CD4-positive, alpha-beta T cell (primary cell): ENCODE results near the gene PKP1. TPM values are rescaled to one million over a fixed set of nuclear protein-coding genes. Genes with fewer than 3 reads are reported as not detected.

Experiments used
- ATAC-seq: fragments of 200-7000 bp; cut with Tn5 transposase; one replicate; pipeline ENCODE4 v1.10.0; 2022; ENCODE audit warnings: mild to moderate bottlenecking; ENCODE audit not compliant: poor library complexity
- CTCF ChIA-PET: fragments of 350-600 bp; sonication (Branson Sonifier 250); formaldehyde crosslinking; loops from one replicate; lab custom pipeline; 2021; ENCODE audit warnings: antibody characterized with exemption, inconsistent platforms; lab: Charles Lee
- POLR2A ChIA-PET: fragments of 350-600 bp; sonication (Branson Sonifier 250); formaldehyde crosslinking; loops from one replicate; lab custom pipeline; 2021; ENCODE audit warnings: antibody characterized with exemption, inconsistent platforms; lab: Charles Lee
- DNase-seq, 14 experiments: peaks; one replicate each; pipeline ENCODE4 v3.0.0-alpha.2; 2013 to 2020; ENCODE audit warnings: mixed read lengths in 2 of 14
- H3K27ac ChIP-seq, 2 donors: one replicate each; pipeline versions ENCODE4 v1.5.1 to v1.7.0; 2013; ENCODE audit warnings: low read length in 2 of 2, low read depth in 1 of 2, mild to moderate bottlenecking in 1 of 2
- H3K27me3 ChIP-seq, 2 experiments: 1 replicate in 1 of 2; 2 replicates in 1 of 2; pipeline versions ENCODE4 v1.6.1 to v1.7.0; 2013; ENCODE audit warnings: low read length in 2 of 2, control low read depth in 1 of 2, mild to moderate bottlenecking in 1 of 2, moderate library complexity in 1 of 2; ENCODE audit not compliant: insufficient read depth in 2 of 2, control insufficient read depth in 1 of 2
- H3K36me3 ChIP-seq: one replicate; pipeline ENCODE4 v1.6.1; 2013; ENCODE audit warnings: low read length, control low read depth; ENCODE audit not compliant: insufficient read depth
- H3K4me1 ChIP-seq: one replicate; pipeline ENCODE4 v1.6.1; 2013; ENCODE audit warnings: low read length, control low read depth; ENCODE audit not compliant: insufficient read depth
- H3K4me3 ChIP-seq: one replicate; pipeline ENCODE4 v1.5.1; 2013; ENCODE audit warnings: mild to moderate bottlenecking, low read length, moderate library complexity
- H3K9me3 ChIP-seq, 2 experiments: 1 replicate in 1 of 2; 2 replicates in 1 of 2; pipeline versions ENCODE4 v1.6.1 to v1.7.0; 2013; ENCODE audit warnings: low read length in 2 of 2, mild to moderate bottlenecking in 2 of 2, control low read depth in 1 of 2, moderate library complexity in 1 of 2; ENCODE audit not compliant: control insufficient read depth in 1 of 2, insufficient read depth in 1 of 2
- H3K27ac Mint-ChIP-seq: one replicate; pipeline ENCODE4 v1.8.0; 2020; ENCODE audit warnings: mixed read lengths
- H3K27me3 Mint-ChIP-seq: one replicate; pipeline ENCODE4 v1.8.0; 2021; ENCODE audit warnings: mixed read lengths
- H3K36me3 Mint-ChIP-seq: one replicate; pipeline ENCODE4 v1.8.0; 2021; ENCODE audit warnings: low read depth, mixed read lengths
- H3K4me1 Mint-ChIP-seq: one replicate; pipeline ENCODE4 v1.8.0; 2021; ENCODE audit warnings: low read depth, mixed read lengths
- H3K4me3 Mint-ChIP-seq: one replicate; pipeline ENCODE4 v1.8.0; 2020; ENCODE audit warnings: mild to moderate bottlenecking, mixed read lengths
- H3K9me3 Mint-ChIP-seq: one replicate; pipeline ENCODE4 v1.8.0; 2020; ENCODE audit warnings: mixed read lengths
- CTCF ChIP-seq: fragments of 200-600 bp; IDR thresholded peaks from one replicate; pipeline ENCODE4 v1.8.0; 2022; ENCODE audit warnings: antibody characterized with exemption, mild to moderate bottlenecking
- intact Hi-C, 2 experiments: fragments of 100-400 bp; cut with DNase I in 1 of 2; cut with micrococcal nuclease in 1 of 2; formaldehyde crosslinking; loops; one replicate each; pipeline versions ENCODE4 v1.15.1 to v1.9.0; 2023 to 2025; cut with DNase I, micrococcal nuclease
- total RNA-seq, 174 experiments: library from RNA in 2 of 174; stranded (reverse) in 2 of 174; gene quantifications; one replicate each; pipeline ENCODE4 v1.2.3 and lab custom pipeline; 2021 to 2026

PKP1 gene
- total RNA-seq, 2 experiments from 2014 or later = not detected

GRCh38 chr1:201250326-201251011, 32.8 kb upstream of the PKP1 start:
- Histone ChIP-seq H3K27ac (no peak overlapping the region), H3K36me3 (no peaks in the 10 kb centered on the region), H3K4me3 (no peak overlapping the region), H3K9me3 (peaks cover 0 to 3% of the 10 kb centered on the region in 2 experiments), H3K27me3 (no peaks in the 10 kb centered on the region), H3K4me1 (peaks cover 7% of the 10 kb centered on the region)
- Mint-ChIP-seq H3K4me3 (no peak overlapping the region), H3K4me1 (no peaks in the 10 kb centered on the region), H3K27me3 (peaks cover 25% of the 10 kb centered on the region), H3K36me3 (no peaks in the 10 kb centered on the region), H3K27ac (no peak overlapping the region), H3K9me3 (no peaks in the 10 kb centered on the region)
- no peak for TF ChIP-seq CTCF
- DNase-seq = no peak
- ATAC-seq = no peak
- CTCF ChIA-PET = no interaction called here
- POLR2A ChIA-PET = no interaction called here
- intact Hi-C loops = no loop called here

- peaks cover 7% of the 10 kb centered on the region for H3K4me1 ChIP-seq
- H3K27ac Mint-ChIP-seq = no peak overlapping the region
- no peak overlapping the region for H3K4me3 ChIP-seq
- ChIA-PET CTCF (no interaction called here), POLR2A (no interaction called here)
- no peaks in the 10 kb centered on the region for H3K4me1 Mint-ChIP-seq
- H3K4me3 Mint-ChIP-seq = no peak overlapping the region
- ATAC-seq (no peak), DNase-seq (no peak)
- no peaks in the 10 kb centered on the region for H3K36me3 ChIP-seq
- no peak overlapping the region for H3K27ac ChIP-seq
- peaks cover 0 to 4% of the 10 kb centered on the region in 2 experiments for H3K9me3 ChIP-seq
- no peak for TF ChIP-seq CTCF
- H3K27me3 Mint-ChIP-seq = peaks cover 20% of the 10 kb centered on the region
- H3K36me3 Mint-ChIP-seq = no peaks in the 10 kb centered on the region
- H3K27me3 ChIP-seq = no peaks in the 10 kb centered on the region
- no peaks in the 10 kb centered on the region for H3K9me3 Mint-ChIP-seq
- intact Hi-C loops = no loop called here
Observed at GRCh38 chr1:201251411-201251810, 31.9 kb upstream of the PKP1 start.

- DNase-seq (no peak), ATAC-seq (no peak)
- Histone ChIP-seq H3K27me3 (no peaks in the 10 kb centered on the region), H3K36me3 (no peaks in the 10 kb centered on the region), H3K27ac (no peak overlapping the region), H3K4me3 (no peak overlapping the region), H3K4me1 (peaks cover 7% of the 10 kb centered on the region), H3K9me3 (peaks cover 0 to 4% of the 10 kb centered on the region in 2 experiments)
- H3K27me3 Mint-ChIP-seq = peaks cover 15% of the 10 kb centered on the region
- H3K4me3 Mint-ChIP-seq = no peak overlapping the region
- intact Hi-C loops = no loop called here
- H3K36me3 Mint-ChIP-seq = no peaks in the 10 kb centered on the region
- POLR2A ChIA-PET = no interaction called here
- H3K9me3 Mint-ChIP-seq = no peaks in the 10 kb centered on the region
- no peak overlapping the region for H3K27ac Mint-ChIP-seq
- H3K4me1 Mint-ChIP-seq = no peaks in the 10 kb centered on the region
- TF ChIP-seq CTCF = no peak
- CTCF ChIA-PET = no interaction called here
Observed at GRCh38 chr1:201251851-201252430, 31.4 kb upstream of the PKP1 start.
